ENCODE results near the gene LRP1B.

GRCh38 chr2:140565756-140566155, 1565.1 kb downstream of the LRP1B start:
- no peak for TF ChIP-seq POLR2A (IDR thresholded peaks at IDR 0.05)
- TF ChIP-seq CTCF (IDR thresholded peaks at IDR 0.05): no peak

All from breast epithelium (tissue), 3 donors.